OCI-LY7 (cell line): Measurements from ENCODE around the gene DNPH1.

Experiments used
- CTCF ChIP-seq: fragments of 200-600 bp; sonication (generic); conservative IDR thresholded peaks from 2 replicates; pipeline ENCODE4 v1.5.1; 2014; ENCODE audit warnings: mild to moderate bottlenecking, antibody characterized with exemption, low read length, moderate library complexity, mixed read lengths
- EZH2phosphoT487 ChIP-seq: fragments of 200-600 bp; sonication (generic); IDR thresholded peaks from 2 replicates; pipeline ENCODE4 v1.6.1; 2018; ENCODE audit warnings: low read depth, borderline replicate concordance, mild to moderate bottlenecking, mixed run types, antibody characterized with exemption, low read length, moderate library complexity, mixed read lengths

GRCh38 chr6:43203718-43204095 is 25.6 kb downstream of the DNPH1 start:
- no peak for TF ChIP-seq CTCF
- TF ChIP-seq EZH2phosphoT487 = no peak
